ENCODE results near the gene VWC2. TPM values are rescaled to one million over a fixed set of nuclear protein-coding genes. Genes with fewer than 3 reads are reported as not detected.

The VWC2 gene
- total RNA-seq (2022) (not detected in 2 replicates), Bru-seq, nascent RNA (percentile 1 among the genes with signal in this experiment), BruChase-seq, experiment 1, labeled RNA remaining after a 6-hour chase (not detected), BruChase-seq, experiment 2, labeled RNA remaining after a 2-hour chase (not detected)
- long read RNA-seq, result 0 reads

DNA sequence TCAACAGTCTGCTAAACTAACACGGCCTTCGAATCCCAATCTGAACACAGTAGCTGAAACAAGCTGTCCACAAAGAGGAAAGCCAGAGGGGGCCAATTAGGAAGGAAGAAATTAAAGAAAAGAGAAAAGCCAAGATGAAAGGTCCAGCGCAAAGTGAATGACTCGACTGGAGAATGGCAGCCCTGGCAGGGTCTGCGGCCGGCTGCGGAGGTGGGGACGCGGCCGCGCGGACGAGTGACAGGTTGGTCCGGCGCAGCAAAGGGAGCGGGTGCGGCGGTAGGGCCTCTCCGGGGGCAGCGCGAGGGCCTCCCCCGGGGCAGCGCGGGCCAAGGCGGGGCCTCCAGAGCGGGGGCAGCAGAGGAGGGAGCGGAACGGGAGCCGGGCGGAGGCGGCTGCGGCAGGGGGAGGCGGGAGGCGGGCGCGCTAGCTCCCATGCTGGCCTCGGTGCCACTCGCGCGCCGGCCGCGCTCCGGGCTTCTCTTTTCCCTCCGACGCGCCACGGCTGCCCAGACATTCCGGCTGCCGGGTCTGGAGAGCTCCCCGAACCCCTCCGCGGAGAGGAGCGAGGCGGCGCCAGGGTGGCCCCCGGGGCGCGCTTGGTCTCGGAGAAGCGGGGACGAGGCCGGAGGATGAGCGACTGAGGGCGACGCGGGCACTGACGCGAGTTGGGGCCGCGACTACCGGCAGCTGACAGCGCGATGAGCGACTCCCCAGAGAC, at the start of gene VWC2:
Gene VWC2, plus strand, starts transcription at position 421 of the 718 bp plus-strand sequence. CDS start 1,798 bp downstream, outside the sequence.
- Mint-ChIP-seq H3K4me1 (ENCODE audit: insufficient read depth, unreplicated experiment) (no peaks in the 10 kb centered on the region), H3K36me3 (ENCODE audit: insufficient read depth, unreplicated experiment) (no peaks in the 10 kb centered on the region), H3K9me3 (ENCODE audit: unreplicated experiment) (peaks cover 7% of the 10 kb centered on the region), H3K27me3 (ENCODE audit: insufficient read depth, unreplicated experiment) (peaks cover 33% of the 10 kb centered on the region), H3K4me3 (ENCODE audit: unreplicated experiment) (no peak within 1 kb of the TSS), H3K27ac (ENCODE audit: low read depth, unreplicated experiment) (no peak within 1 kb of the TSS)
- ChIA-PET POLR2A (no interaction called here), CTCF (interaction anchor here (0.6 kb wide), 1 partner anchor 56 kb away, joined by 4 read pairs; no protein-coding TSS in a partner anchor)
- no peak for DNase-seq (ENCODE audit: unreplicated experiment)
- BruUV-seq (replicated peaks), result no TSS peak
- intact Hi-C loops (cut with micrococcal nuclease), result no loop called here
- TF ChIP-seq, protein P1, sequence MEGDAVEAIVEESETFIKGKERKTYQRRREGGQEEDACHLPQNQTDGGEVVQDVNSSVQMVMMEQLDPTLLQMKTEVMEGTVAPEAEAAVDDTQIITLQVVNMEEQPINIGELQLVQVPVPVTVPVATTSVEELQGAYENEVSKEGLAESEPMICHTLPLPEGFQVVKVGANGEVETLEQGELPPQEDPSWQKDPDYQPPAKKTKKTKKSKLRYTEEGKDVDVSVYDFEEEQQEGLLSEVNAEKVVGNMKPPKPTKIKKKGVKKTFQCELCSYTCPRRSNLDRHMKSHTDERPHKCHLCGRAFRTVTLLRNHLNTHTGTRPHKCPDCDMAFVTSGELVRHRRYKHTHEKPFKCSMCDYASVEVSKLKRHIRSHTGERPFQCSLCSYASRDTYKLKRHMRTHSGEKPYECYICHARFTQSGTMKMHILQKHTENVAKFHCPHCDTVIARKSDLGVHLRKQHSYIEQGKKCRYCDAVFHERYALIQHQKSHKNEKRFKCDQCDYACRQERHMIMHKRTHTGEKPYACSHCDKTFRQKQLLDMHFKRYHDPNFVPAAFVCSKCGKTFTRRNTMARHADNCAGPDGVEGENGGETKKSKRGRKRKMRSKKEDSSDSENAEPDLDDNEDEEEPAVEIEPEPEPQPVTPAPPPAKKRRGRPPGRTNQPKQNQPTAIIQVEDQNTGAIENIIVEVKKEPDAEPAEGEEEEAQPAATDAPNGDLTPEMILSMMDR (IDR thresholded peaks at IDR 0.05; ENCODE audit: unreplicated experiment), result no peak

DNA sequence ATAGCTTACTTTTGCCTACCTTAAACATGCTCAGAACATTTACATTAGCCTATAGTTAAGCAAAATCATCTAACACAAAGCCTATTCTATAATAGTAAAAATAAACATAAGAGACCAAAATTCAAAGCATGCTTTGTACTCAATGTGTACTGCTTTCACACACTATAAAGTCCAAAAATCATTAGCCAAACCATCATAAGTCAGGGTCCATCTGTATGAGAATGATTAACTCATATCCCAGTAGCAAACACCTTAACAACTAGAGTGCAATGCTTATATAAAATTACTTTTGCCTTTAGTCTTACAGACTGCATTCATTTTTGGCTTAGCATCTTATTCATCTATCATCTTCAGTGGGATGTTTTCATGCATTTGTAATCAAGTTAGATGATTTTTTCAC, 49.4 kb upstream of the VWC2 start:
- TF ChIP-seq, protein P1 (IDR thresholded peaks at IDR 0.05; ENCODE audit: unreplicated experiment), result no peak
- no peaks in the 10 kb centered on the region for H3K36me3 Mint-ChIP-seq (ENCODE audit: insufficient read depth, unreplicated experiment)
- POLR2A ChIA-PET, result no interaction called here
- no peak overlapping the region for H3K27ac Mint-ChIP-seq (ENCODE audit: low read depth, unreplicated experiment)
- no peak overlapping the region for H3K4me3 Mint-ChIP-seq (ENCODE audit: unreplicated experiment)
- no peak for DNase-seq (ENCODE audit: unreplicated experiment)
- CTCF ChIA-PET, result no interaction called here
- H3K4me1 Mint-ChIP-seq (ENCODE audit: insufficient read depth, unreplicated experiment), result no peaks in the 10 kb centered on the region
- BruUV-seq (replicated peaks), result no TSS peak
- no peaks in the 10 kb centered on the region for H3K9me3 Mint-ChIP-seq (ENCODE audit: unreplicated experiment)
- peaks cover 12% of the 10 kb centered on the region for H3K27me3 Mint-ChIP-seq (ENCODE audit: insufficient read depth, unreplicated experiment)
- intact Hi-C loops (cut with micrococcal nuclease), result no loop called here

DNA sequence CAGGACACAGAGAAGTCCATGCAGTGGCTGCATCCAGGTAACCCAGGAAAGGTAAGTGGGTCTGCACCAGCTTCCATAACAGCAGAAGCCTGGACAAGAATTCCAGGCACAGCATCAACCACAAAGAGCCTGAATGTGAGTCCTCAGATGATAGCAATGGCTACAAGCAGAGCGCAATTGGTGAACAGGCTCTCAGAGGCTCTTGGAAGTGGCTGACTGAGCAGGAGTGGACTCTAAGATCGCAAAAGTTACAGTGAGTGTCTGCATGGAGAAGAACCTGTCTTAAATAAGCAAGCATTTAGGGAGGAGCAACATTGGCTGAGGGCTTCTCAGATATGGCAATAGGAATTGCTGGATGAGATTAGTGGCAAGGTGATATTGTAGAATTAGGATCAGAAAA, 41.6 kb upstream of the VWC2 start:
- H3K27me3 Mint-ChIP-seq (ENCODE audit: insufficient read depth, unreplicated experiment), result no peaks in the 10 kb centered on the region
- no peak overlapping the region for H3K27ac Mint-ChIP-seq (ENCODE audit: low read depth, unreplicated experiment)
- no peaks in the 10 kb centered on the region for H3K4me1 Mint-ChIP-seq (ENCODE audit: insufficient read depth, unreplicated experiment)
- H3K4me3 Mint-ChIP-seq (ENCODE audit: unreplicated experiment), result no peak overlapping the region
- TF ChIP-seq, protein P1 (IDR thresholded peaks at IDR 0.05; ENCODE audit: unreplicated experiment), result no peak
- no TSS peak for BruUV-seq (replicated peaks)
- POLR2A ChIA-PET, result no interaction called here
- H3K9me3 Mint-ChIP-seq (ENCODE audit: unreplicated experiment), result no peaks in the 10 kb centered on the region
- CTCF ChIA-PET, result no interaction called here
- DNase-seq (ENCODE audit: unreplicated experiment), result no peak
- intact Hi-C loops (cut with micrococcal nuclease), result no loop called here
- no peaks in the 10 kb centered on the region for H3K36me3 Mint-ChIP-seq (ENCODE audit: insufficient read depth, unreplicated experiment)

DNA sequence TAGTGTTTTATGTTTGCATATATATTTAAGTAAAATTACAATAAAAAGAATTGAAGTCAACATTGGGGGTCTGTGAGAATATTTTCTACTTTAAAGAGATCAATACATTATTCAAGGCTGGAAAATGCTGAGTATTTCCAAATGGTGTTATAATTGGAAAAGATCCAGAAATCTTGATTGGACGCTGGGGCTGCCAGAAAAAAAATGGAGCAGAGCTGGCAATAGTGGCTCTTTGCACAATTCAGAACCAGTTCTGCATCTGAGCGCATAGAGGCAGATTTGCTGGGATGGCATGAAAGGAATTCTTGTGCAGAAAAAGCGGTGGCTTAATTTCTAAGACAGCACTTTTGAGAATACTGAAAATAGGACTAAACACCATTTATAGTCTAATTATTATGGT, 10.8 kb upstream of the VWC2 start:
- POLR2A ChIA-PET, result interaction anchor here (0.6 kb wide), 1 partner anchor 9 kb away, joined by 3 read pairs; no protein-coding TSS in a partner anchor
- TF ChIP-seq, protein P1 (IDR thresholded peaks at IDR 0.05; ENCODE audit: unreplicated experiment), result no peak
- no TSS peak for BruUV-seq (replicated peaks)
- Mint-ChIP-seq H3K4me3 (ENCODE audit: unreplicated experiment) (no peak overlapping the region), H3K9me3 (ENCODE audit: unreplicated experiment) (no peaks in the 10 kb centered on the region), H3K4me1 (ENCODE audit: insufficient read depth, unreplicated experiment) (no peaks in the 10 kb centered on the region), H3K27ac (ENCODE audit: low read depth, unreplicated experiment) (no peak overlapping the region), H3K27me3 (ENCODE audit: insufficient read depth, unreplicated experiment) (peaks cover 49% of the 10 kb centered on the region), H3K36me3 (ENCODE audit: insufficient read depth, unreplicated experiment) (no peaks in the 10 kb centered on the region)
- CTCF ChIA-PET, result no interaction called here
- intact Hi-C loops (cut with micrococcal nuclease), result no loop called here
- DNase-seq (ENCODE audit: unreplicated experiment), result no peak
